Panc1 (cell line): ENCODE measurements around the gene RAX2.

Source experiments
- POLR2AphosphoS5 ChIP-seq: IDR thresholded peaks from 2 replicates; pipeline ENCODE4 v1.6.1; 2012; ENCODE audit warnings: mild to moderate bottlenecking, low read depth, low read length, moderate library complexity
- SIN3A ChIP-seq: IDR thresholded peaks from 2 replicates; pipeline ENCODE4 v1.6.1; 2012; ENCODE audit warnings: low read depth, mild to moderate bottlenecking, low read length, moderate library complexity, borderline replicate concordance; ENCODE audit not compliant: insufficient read depth
- TCF7L2 ChIP-seq: IDR thresholded peaks from 2 replicates; pipeline ENCODE4 v1.6.1; 2011; ENCODE audit warnings: mild to moderate bottlenecking, low read depth, low read length, inconsistent platforms
- TF ChIP-seq, protein P1 (sequence below): fragments of 450-650 bp; IDR thresholded peaks from 2 replicates; pipeline ENCODE4 v1.5.1; 2017; ENCODE audit warnings: mild to moderate bottlenecking
- TF ChIP-seq, protein P2 (sequence below), 2 experiments: IDR thresholded peaks; 2 replicates each; pipeline ENCODE4 v1.6.1; 2011 to 2012; ENCODE audit warnings: low read depth in 2 of 2, control low read depth in 1 of 2, low read length in 1 of 2, mild to moderate bottlenecking in 1 of 2, moderate library complexity in 1 of 2; ENCODE audit not compliant: insufficient read depth in 1 of 2

DNA sequence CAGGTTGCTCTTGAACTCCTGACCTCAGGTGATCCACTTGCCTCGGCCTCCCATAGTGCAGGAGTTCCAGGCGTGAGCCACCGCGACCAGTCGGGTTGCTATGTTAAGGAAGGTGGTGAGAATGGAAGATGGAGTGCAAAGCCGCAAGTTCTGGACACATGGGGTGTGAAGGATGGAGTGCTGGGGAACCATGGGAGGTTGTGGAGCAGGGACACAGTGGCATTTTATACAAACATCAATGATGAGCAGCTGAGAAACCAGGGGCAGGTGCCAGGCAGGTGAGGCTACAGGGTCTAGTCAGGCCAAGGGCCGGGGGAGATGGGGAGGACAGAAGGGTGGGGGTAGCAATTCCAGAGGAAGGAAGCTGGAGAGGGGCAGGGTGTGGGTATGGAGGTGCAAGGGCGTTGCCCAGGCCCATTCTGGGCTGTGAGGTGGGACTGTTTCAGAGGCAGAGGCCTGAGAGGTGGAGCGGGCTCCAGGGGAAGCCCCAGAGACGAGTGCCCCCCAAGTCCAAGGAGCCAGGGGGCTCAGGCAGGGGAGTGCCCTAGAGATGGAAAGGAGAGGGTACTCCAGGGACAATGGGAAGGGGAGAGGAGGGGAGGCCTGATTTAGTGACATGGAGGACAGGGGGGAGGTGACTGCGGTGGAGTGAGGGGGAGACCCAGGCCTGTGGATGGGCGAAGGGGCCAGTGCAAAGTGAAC is 1.9 kb upstream of the RAX2 start:
- TF ChIP-seq, protein P1, sequence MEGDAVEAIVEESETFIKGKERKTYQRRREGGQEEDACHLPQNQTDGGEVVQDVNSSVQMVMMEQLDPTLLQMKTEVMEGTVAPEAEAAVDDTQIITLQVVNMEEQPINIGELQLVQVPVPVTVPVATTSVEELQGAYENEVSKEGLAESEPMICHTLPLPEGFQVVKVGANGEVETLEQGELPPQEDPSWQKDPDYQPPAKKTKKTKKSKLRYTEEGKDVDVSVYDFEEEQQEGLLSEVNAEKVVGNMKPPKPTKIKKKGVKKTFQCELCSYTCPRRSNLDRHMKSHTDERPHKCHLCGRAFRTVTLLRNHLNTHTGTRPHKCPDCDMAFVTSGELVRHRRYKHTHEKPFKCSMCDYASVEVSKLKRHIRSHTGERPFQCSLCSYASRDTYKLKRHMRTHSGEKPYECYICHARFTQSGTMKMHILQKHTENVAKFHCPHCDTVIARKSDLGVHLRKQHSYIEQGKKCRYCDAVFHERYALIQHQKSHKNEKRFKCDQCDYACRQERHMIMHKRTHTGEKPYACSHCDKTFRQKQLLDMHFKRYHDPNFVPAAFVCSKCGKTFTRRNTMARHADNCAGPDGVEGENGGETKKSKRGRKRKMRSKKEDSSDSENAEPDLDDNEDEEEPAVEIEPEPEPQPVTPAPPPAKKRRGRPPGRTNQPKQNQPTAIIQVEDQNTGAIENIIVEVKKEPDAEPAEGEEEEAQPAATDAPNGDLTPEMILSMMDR, result no peak
- no peak for TF ChIP-seq POLR2AphosphoS5
- TF ChIP-seq, protein P2, sequence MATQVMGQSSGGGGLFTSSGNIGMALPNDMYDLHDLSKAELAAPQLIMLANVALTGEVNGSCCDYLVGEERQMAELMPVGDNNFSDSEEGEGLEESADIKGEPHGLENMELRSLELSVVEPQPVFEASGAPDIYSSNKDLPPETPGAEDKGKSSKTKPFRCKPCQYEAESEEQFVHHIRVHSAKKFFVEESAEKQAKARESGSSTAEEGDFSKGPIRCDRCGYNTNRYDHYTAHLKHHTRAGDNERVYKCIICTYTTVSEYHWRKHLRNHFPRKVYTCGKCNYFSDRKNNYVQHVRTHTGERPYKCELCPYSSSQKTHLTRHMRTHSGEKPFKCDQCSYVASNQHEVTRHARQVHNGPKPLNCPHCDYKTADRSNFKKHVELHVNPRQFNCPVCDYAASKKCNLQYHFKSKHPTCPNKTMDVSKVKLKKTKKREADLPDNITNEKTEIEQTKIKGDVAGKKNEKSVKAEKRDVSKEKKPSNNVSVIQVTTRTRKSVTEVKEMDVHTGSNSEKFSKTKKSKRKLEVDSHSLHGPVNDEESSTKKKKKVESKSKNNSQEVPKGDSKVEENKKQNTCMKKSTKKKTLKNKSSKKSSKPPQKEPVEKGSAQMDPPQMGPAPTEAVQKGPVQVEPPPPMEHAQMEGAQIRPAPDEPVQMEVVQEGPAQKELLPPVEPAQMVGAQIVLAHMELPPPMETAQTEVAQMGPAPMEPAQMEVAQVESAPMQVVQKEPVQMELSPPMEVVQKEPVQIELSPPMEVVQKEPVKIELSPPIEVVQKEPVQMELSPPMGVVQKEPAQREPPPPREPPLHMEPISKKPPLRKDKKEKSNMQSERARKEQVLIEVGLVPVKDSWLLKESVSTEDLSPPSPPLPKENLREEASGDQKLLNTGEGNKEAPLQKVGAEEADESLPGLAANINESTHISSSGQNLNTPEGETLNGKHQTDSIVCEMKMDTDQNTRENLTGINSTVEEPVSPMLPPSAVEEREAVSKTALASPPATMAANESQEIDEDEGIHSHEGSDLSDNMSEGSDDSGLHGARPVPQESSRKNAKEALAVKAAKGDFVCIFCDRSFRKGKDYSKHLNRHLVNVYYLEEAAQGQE (IDR thresholded peaks at IDR 0.05; ENCODE audit: insufficient read depth in 1 of 2, low read depth in 2 of 2, low read length in 1 of 2), result no peak
- TF ChIP-seq SIN3A, result no peak
- TF ChIP-seq TCF7L2, result no peak
